Stimulated activated CD4-positive, alpha-beta T cell treated with anti-CD3 and anti-CD28 coated beads, Interleukin-12 subunit alpha, Interleukin-12 subunit beta, amount 100 ng/mL, for 48 hours (primary cell): ENCODE measurements around the gene MAPK12.
"Not testable (repeated sequence)": the region's sequence is repeated elsewhere in the genome, so short reads cannot be mapped to it uniquely, and the experiment has no call there.

Source experiments
- DNase-seq, 3 donors: peaks; one replicate each; pipeline ENCODE4 v3.0.0-alpha.2; 2020; ENCODE audit warnings: low read depth in 2 of 3, low spot score in 1 of 3

The MAPK12 gene

DNA sequence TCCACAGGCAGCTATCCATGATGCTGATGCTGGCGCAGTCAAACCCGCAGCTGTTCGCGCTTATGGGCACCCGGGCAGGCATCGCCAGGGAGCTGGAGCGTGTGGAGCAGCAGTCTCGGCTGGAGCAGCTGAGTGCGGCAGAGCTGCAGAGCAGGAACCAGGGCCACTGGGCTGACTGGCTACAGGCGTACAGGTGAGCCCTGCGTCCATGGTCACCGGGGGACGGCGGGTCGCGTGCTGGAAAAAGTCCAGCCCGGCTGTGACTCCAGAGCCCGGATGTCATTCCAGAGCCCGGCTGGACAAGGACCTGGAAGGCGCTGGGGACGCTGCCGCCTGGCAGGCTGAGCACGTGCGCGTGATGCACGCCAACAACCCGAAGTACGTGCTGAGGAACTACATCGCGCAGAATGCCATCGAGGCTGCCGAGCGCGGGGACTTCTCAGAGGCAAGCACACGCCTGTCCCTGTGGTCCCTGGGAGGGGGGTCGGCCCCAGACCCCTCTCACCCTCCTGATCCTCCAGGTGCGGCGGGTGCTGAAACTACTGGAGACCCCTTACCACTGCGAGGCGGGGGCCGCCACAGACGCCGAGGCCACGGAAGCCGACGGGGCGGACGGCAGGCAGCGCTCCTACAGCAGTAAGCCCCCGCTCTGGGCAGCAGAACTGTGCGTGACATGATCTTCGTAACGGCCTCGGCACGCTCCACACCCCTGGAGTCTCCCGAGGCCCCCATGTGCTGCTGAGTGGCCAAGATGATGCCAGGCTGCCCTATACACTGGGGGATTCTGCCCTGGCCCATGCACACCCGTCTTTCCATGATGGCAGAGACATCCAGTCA, 44.6 kb downstream of the MAPK12 start:
- DNase-seq = no peak

DNA sequence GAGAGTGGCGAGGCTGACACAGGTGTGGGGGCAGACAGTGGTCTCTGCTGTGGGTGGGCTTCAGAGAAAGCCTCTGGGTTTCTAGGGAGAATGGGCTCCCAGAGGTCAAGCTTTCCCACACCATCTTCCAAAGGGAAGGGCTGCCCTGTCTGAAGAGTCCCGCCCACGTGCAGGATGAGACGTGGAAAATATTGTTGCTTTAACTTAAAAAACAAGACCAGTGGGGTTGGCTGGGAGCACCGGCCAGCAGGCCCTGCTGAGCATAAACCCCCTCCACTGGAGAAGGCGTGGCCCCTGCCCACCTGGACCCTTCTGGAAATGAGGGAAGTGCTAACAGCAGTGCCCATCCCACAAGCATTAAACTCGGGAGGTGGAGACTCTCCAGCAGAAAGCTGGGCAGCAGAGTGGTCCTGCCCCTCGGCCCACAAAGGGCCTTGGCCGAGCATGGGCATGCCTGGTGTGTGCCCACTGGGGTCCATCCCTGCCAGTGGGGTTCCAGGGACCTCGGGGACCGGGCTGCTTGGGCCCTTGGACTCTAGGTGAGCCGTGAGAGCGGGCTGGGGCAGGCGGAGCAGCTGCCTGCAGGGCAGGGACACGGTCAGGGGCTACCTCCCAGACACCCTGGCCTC, 45.3 kb downstream of the MAPK12 start:
- DNase-seq = no peak

- no peak for DNase-seq
Observed at GRCh38 chr22:50215297-50216054, 46.0 kb downstream of the MAPK12 start.

DNA sequence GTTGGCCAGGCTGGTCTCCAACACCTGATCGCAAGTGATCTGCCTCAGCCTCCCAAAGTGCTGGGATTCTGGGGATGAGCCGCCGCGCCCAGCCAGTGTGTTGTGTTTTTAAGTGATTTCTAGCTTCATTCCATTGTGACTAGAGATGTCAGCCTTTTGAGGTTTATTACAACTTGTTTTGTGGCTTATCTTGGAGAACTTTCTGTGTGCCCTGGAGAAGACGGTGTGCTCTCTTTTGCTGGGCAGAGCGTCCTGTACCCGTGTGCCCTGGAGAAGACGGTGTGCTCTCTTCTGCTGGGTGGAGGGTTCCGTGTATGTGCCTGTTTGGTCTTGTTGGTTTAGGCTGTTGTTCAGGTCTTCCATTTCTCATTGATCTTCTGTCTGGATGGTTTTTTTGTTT, 48.2 kb downstream of the MAPK12 start:
- DNase-seq = no peak

- no peak for DNase-seq
Observed at GRCh38 chr22:50211147-50211546, 50.3 kb downstream of the MAPK12 start.

DNA sequence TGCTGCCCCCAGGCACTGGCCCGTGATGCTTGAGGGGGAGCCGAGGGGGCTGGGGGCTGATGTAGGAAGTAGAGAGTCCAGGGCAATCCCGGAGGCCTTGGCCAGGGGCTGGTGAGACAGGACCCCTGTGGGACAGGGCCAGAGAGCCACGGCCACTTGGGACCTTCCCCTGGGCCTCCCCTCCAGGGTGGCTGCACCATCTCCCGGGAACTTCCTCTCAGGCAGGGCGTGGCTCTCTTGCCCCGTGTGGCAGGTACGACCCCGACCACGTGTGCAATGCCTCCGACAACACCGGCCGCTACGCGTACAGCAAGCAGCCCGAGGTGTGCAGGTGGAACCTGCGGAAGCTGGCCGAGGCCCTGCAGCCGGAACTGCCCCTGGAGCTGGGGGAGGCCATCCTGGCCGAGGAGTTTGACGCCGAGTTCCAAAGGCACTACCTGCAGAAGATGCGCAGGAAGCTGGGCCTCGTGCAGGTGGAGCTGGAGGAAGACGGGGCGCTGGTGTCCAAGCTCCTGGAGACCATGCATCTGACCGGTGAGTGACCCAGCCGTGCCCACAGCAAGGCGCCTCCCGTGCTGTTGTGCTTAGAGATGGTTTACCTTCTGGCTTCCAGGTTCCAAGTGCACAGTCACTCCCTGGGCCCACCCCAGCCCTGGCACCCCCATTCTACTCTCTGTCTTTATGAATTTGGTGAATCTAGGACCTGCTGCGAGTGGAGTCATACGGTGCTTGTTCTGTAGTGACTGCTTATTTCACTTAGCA, 50.9 kb downstream of the MAPK12 start:
- DNase-seq = no peak

- peak; percentile 37 to 61 (median 60) for DNase-seq
Observed at GRCh38 chr22:50209893-50210292, 51.6 kb downstream of the MAPK12 start.

GRCh38 chr22:50208939-50209892, 52.3 kb downstream of the MAPK12 start:
- DNase-seq = no peak

DNA sequence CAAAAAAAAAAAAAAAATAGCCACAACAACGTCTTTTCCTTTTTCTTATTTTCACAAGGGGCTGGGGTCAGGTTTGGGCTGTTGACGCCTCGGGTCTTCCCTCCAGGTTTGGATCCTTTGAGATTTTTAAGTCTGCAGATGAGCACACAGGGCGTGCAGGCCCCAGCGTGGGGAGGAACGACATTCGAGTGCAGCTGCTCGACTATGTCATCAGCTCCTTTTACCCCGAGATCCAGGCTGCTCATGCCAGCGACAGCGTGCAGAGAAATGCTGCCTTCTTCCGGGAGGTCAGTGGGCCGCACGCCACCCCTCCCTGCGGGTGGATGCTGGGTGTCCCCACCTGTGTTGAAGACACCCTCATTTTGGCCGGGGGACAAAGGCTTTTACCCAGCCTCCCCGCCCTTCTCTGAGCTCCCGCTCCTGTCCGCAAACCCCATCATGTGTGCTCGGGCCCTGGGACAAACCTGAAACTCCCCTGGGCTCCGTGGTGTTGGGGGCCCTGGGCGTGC, 53.0 kb downstream of the MAPK12 start:
- DNase-seq = no peak

- DNase-seq = no peak
Observed at GRCh38 chr22:50207383-50208140, 53.9 kb downstream of the MAPK12 start.

- no peak for DNase-seq
Observed at GRCh38 chr22:50206599-50206998, 54.9 kb downstream of the MAPK12 start.

GRCh38 chr22:50205781-50206569, 55.5 kb downstream of the MAPK12 start:
- DNase-seq = no peak

- not testable (repeated sequence) for DNase-seq
Observed at GRCh38 chr22:50204998-50205397, 56.5 kb downstream of the MAPK12 start.

DNA sequence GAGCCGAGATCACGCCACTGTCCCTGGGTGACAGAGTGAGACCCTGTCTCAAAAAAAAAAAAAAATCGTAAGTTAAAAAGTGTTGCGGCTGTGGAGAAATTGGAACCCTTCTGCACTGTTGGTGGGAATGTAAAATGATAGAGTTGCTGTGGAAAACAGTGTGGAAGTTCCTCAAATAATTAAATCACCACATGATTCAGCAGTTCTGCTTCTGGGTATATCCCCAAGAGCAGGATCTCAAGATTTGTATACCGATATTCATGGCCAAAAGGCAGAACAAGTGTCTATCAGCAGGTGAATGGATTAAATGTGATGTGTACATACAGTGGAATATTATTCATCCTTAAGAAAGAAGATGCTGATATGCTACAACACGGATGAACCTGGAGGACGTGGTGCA, 56.9 kb downstream of the MAPK12 start:
- DNase-seq = no peak

- DNase-seq = no peak
Observed at GRCh38 chr22:50203288-50203687, 58.2 kb downstream of the MAPK12 start.
